Left ventricle myocardium inferior (tissue), 1 donor: Measurements from ENCODE around the gene GNG12. TPM values are rescaled to one million over a fixed set of nuclear protein-coding genes. Genes with fewer than 3 reads are reported as not detected.

ENCODE experiments used
- DNase-seq: peaks from one replicate; pipeline ENCODE4 v3.0.0-alpha.2; 2020
- H3K27ac ChIP-seq: fragments of 200-600 bp; replicated peaks from 2 replicates; pipeline ENCODE4 v1.8.0; 2021
- H3K27me3 ChIP-seq: fragments of 200-600 bp; 2 replicates; pipeline ENCODE4 v1.8.0; 2021; ENCODE audit warnings: low read depth
- H3K36me3 ChIP-seq: fragments of 200-600 bp; 2 replicates; pipeline ENCODE4 v1.8.0; 2021
- H3K4me1 ChIP-seq: fragments of 200-600 bp; 2 replicates; pipeline ENCODE4 v1.8.0; 2021
- H3K4me3 ChIP-seq: fragments of 200-600 bp; 2 replicates; pipeline ENCODE4 v1.8.0; 2021; ENCODE audit warnings: mild to moderate bottlenecking, moderate library complexity
- H3K9me3 ChIP-seq: fragments of 200-600 bp; replicated peaks from 2 replicates; pipeline ENCODE4 v1.8.0; 2021
- intact Hi-C: fragments of 100-400 bp; cut with micrococcal nuclease; formaldehyde crosslinking; loops from one replicate; pipeline ENCODE4 v1.11.0; 2022
- total RNA-seq: library from RNA; stranded (reverse); fragmentation: NEBNext Ultra II Directional; extraction: Animal tissue kit (Norgen Biotek cat#: 25700); gene quantifications from one replicate; pipeline ENCODE4 v1.2.1, GENCODE V29; 2021
- TF ChIP-seq, protein P1 (sequence below): fragments of 200-600 bp; IDR thresholded peaks from 2 replicates; pipeline ENCODE4 v1.8.0; 2021; ENCODE audit warnings: antibody characterized with exemption, mild to moderate bottlenecking, borderline replicate concordance
- donor health status: DM: no; HTN: yes; CAD: no; lungs with severe emphysema.

Gene GNG12
- total RNA-seq, 1 donor from 2014 or later = 35.1 TPM

DNA sequence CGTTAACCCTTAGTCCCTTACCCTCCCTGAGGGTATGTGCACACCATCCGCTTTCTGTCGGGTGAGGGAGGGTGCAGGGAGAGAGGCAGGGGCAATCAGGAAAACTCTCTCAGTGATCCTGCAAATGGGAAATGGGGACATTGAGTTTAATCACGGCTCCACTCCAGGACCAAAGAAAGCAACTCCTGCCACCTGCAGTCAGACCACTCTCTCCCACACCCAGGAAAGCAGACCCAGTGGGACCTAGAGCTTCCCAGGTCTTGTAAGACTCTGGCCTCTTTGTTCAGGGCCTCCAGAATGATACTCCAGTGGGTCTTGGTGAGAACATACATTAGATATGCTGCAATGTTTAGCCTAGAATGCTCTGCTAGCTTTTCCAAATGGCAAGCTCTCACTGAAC is 71.5 kb downstream of the GNG12 start:
- TF ChIP-seq, protein P1, sequence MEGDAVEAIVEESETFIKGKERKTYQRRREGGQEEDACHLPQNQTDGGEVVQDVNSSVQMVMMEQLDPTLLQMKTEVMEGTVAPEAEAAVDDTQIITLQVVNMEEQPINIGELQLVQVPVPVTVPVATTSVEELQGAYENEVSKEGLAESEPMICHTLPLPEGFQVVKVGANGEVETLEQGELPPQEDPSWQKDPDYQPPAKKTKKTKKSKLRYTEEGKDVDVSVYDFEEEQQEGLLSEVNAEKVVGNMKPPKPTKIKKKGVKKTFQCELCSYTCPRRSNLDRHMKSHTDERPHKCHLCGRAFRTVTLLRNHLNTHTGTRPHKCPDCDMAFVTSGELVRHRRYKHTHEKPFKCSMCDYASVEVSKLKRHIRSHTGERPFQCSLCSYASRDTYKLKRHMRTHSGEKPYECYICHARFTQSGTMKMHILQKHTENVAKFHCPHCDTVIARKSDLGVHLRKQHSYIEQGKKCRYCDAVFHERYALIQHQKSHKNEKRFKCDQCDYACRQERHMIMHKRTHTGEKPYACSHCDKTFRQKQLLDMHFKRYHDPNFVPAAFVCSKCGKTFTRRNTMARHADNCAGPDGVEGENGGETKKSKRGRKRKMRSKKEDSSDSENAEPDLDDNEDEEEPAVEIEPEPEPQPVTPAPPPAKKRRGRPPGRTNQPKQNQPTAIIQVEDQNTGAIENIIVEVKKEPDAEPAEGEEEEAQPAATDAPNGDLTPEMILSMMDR = no peak
- Histone ChIP-seq H3K36me3 (no peaks in the 10 kb centered on the region), H3K27me3 (no peaks in the 10 kb centered on the region), H3K4me3 (no peak overlapping the region), H3K27ac (no peak overlapping the region), H3K9me3 (no peaks in the 10 kb centered on the region), H3K4me1 (peaks cover 36% of the 10 kb centered on the region)
- intact Hi-C loops = loop anchor here (5.0 to 10.0 kb wide), 3 partner anchors 199 to 353 kb away; no protein-coding TSS in a partner anchor
- no peak for DNase-seq

DNA sequence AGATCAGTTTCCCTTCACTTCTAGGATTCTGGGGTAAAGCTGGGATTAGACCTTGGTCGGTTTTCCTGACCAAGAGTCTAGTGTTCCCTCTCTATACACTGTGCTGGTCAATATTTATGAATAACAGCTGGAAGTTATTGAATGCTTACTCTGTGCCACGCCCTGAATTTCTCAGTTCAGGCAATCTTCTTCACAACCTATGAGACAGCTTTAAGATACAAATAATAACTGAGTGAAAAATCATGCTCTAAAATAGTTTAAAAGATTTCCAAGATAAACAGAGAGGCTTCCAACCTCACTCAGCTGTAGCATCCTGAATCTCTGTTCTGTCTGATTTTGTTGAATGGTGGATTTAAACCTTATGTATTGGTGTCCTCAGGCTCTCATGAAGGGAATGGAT is 72.2 kb downstream of the GNG12 start:
- Histone ChIP-seq H3K4me1 (peaks cover 32% of the 10 kb centered on the region), H3K27ac (no peak overlapping the region), H3K4me3 (no peak overlapping the region), H3K27me3 (no peaks in the 10 kb centered on the region), H3K36me3 (no peaks in the 10 kb centered on the region), H3K9me3 (no peaks in the 10 kb centered on the region)
- intact Hi-C loops = loop anchor here (5.0 to 10.0 kb wide), 3 partner anchors 199 to 354 kb away; no protein-coding TSS in a partner anchor
- DNase-seq = no peak
- TF ChIP-seq, protein P1 = no peak

DNA sequence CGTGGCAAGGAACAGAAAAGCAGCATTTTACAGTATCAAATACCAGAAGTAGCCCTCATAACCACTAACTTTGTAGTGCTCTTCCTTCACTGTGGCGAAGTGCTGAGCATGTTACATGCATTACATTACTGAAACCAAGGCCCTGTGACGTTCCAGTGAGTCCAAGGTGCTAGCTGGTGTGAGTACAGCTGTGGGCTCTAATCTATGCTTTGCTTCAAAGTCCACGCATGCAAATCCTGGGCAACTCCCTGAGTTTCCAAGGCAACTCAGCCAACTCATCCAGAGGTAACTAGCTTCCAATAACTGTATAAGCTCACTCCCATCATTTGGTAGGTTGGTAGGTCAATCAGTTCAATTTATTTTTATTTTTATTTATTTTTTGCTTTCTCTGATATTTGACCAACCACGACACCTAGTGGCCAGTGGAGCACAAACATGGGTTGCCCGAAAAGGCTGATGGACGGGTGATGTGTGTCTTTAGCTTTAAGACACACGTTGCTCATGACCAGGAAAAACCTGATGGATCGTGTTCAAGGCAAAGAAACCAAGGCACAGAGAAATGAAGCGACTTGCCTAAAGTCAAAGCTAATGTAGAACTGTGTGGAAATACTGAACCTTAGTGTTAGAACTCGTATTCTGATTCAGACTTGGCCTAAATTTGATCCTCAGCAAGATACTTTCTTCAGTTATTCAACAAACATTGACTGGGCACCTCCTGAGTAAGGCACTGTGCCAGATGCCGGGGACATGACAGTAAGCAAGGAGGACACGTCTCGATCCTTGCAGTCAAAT is 73.0 kb downstream of the GNG12 start:
- intact Hi-C loops = loop anchor here (5.0 to 10.0 kb wide), 3 partner anchors 198 to 355 kb away; no protein-coding TSS in a partner anchor
- no peaks in the 10 kb centered on the region for H3K9me3 ChIP-seq
- TF ChIP-seq, protein P1 = peak; percentile 91
- no peaks in the 10 kb centered on the region for H3K27me3 ChIP-seq
- DNase-seq = peak; percentile 31
- H3K4me3 ChIP-seq = no peak overlapping the region
- H3K27ac ChIP-seq = peak overlapping the region; percentile 46
- no peaks in the 10 kb centered on the region for H3K36me3 ChIP-seq
- H3K4me1 ChIP-seq = peaks cover 40% of the 10 kb centered on the region

DNA sequence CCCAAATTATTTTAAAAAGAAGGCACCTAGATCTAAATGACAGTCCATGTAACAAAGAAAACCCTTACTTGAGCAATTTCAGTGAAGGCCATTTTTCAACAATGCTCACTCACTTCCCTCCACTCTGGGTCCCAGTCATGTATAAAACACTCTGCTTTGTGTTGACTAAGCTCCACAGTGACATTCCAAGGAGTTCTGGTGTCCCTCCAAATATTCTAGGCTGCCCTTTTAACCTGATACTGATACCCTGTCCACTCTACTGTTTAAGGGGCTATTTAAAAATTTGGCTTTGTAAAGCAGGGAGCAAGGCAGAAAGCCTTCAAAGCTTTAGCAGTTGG is 73.6 kb downstream of the GNG12 start:
- no peak for DNase-seq
- Histone ChIP-seq H3K9me3 (no peaks in the 10 kb centered on the region), H3K4me3 (no peak overlapping the region), H3K36me3 (no peaks in the 10 kb centered on the region), H3K27me3 (no peaks in the 10 kb centered on the region), H3K27ac (peak overlapping the region; percentile 46), H3K4me1 (peaks cover 46% of the 10 kb centered on the region)
- TF ChIP-seq, protein P1 = no peak
- intact Hi-C loops = loop anchor here (5.0 to 10.0 kb wide), 3 partner anchors 197 to 355 kb away; no protein-coding TSS in a partner anchor

DNA sequence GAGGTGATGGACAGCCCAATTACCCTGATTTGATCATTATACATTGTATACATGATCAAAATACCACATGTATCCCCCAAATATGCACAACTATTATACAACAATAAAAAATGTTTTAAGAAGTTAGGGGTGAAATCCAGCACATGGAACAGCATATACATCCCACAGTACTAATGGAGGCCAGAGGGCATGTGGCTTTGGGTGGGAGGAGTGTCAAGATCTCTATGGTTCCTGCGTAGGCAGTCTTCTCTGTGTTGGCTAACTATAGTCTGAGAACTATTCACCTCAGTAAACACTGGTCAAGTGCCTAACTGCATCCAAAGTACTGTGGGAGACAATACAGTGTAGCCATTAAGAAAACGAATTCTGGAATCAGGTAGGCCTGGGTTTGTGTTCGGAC is 74.2 kb downstream of the GNG12 start:
- TF ChIP-seq, protein P1 = no peak
- no peaks in the 10 kb centered on the region for H3K9me3 ChIP-seq
- H3K4me3 ChIP-seq = no peak overlapping the region
- no peaks in the 10 kb centered on the region for H3K36me3 ChIP-seq
- intact Hi-C loops = no loop called here
- H3K27ac ChIP-seq = no peak overlapping the region
- DNase-seq = no peak
- H3K27me3 ChIP-seq = no peaks in the 10 kb centered on the region
- H3K4me1 ChIP-seq = peaks cover 51% of the 10 kb centered on the region
